Neural progenitor cell (in vitro differentiated cells): ENCODE results near the gene ATM.

Experiments used
- EZH2 ChIP-seq: fragments of 200-600 bp; sonication (generic); IDR thresholded peaks from 2 replicates; pipeline ENCODE4 v1.6.1; 2017; ENCODE audit warnings: antibody characterized with exemption, mild to moderate bottlenecking, moderate library complexity
- EZH2phosphoT487 ChIP-seq: fragments of 200-600 bp; sonication (generic); IDR thresholded peaks from 2 replicates; pipeline ENCODE4 v1.6.1; 2017; ENCODE audit warnings: antibody characterized with exemption
- TF ChIP-seq, protein P1 (sequence below): fragments of 200-600 bp; sonication (generic); IDR thresholded peaks from 2 replicates; pipeline ENCODE4 v1.5.1; 2017; ENCODE audit warnings: antibody characterized with exemption, mild to moderate bottlenecking

- TF ChIP-seq, protein P1, sequence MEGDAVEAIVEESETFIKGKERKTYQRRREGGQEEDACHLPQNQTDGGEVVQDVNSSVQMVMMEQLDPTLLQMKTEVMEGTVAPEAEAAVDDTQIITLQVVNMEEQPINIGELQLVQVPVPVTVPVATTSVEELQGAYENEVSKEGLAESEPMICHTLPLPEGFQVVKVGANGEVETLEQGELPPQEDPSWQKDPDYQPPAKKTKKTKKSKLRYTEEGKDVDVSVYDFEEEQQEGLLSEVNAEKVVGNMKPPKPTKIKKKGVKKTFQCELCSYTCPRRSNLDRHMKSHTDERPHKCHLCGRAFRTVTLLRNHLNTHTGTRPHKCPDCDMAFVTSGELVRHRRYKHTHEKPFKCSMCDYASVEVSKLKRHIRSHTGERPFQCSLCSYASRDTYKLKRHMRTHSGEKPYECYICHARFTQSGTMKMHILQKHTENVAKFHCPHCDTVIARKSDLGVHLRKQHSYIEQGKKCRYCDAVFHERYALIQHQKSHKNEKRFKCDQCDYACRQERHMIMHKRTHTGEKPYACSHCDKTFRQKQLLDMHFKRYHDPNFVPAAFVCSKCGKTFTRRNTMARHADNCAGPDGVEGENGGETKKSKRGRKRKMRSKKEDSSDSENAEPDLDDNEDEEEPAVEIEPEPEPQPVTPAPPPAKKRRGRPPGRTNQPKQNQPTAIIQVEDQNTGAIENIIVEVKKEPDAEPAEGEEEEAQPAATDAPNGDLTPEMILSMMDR: no peak
- TF ChIP-seq EZH2: no peak
- no peak for TF ChIP-seq EZH2phosphoT487
Observed at GRCh38 chr11:108346451-108346850, 123.6 kb downstream of the ATM start.
